IMR-90 (cell line): ENCODE data around the gene CAMTA2. TPM values are rescaled to one million over a fixed set of nuclear protein-coding genes. Genes with fewer than 3 reads are reported as not detected.
A peak's percentile ranks its signal among the peaks of the same experiment; 100 is the strongest.

Experiments used
- ATAC-seq: fragments of 200-7000 bp; cut with Tn5 transposase; 2 replicates; pipeline ENCODE4 v1.9.1; 2020; ENCODE audit warnings: low read depth, mild to moderate bottlenecking, moderate library complexity
- BruUV-seq: library from RNA; stranded (reverse); fragments of 400-500 nt; replicated peaks from 2 replicates; lab custom pipeline; 2021; lab: Mats Ljungman, UMichigan
- CTCF ChIA-PET: fragments of 300-600 bp; formaldehyde crosslinking; extraction: SDS; loops from one replicate; lab custom pipeline; 2021; ENCODE audit warnings: antibody characterized with exemption; lab: Yijun Ruan, JAX
- POLR2A ChIA-PET: fragments of 300-600 bp; sonication (Branson Sonifier 250); formaldehyde crosslinking; loops from one replicate; lab custom pipeline; 2022; ENCODE audit warnings: antibody characterized with exemption; ENCODE audit not compliant: unreplicated experiment; lab: Charles Lee
- DNase-seq: peaks from one replicate; pipeline ENCODE4 v3.0.0; 2013
- H2AFZ ChIP-seq: replicated peaks from 2 replicates; pipeline ENCODE3; 2013; ENCODE audit warnings: low read length, mild to moderate bottlenecking; ENCODE audit not compliant: poor library complexity
- H2AK5ac ChIP-seq: 2 replicates; pipeline ENCODE4 v1.6.1; 2013; ENCODE audit warnings: low read depth, low read length, inconsistent platforms
- H2AK9ac ChIP-seq: replicated peaks from 2 replicates; pipeline ENCODE3; 2013; ENCODE audit warnings: mild to moderate bottlenecking, low read depth, low read length, moderate library complexity; ENCODE audit not compliant: poor library complexity
- H2BK120ac ChIP-seq: 2 replicates; pipeline ENCODE4 v1.6.1; 2013; ENCODE audit warnings: low read depth, low read length, inconsistent platforms
- H2BK15ac ChIP-seq: 3 replicates; pipeline ENCODE4 v1.6.1; 2013; ENCODE audit warnings: low read depth, low read length, inconsistent platforms
- H2BK20ac ChIP-seq: 2 replicates; pipeline ENCODE4 v1.6.1; 2013; ENCODE audit warnings: low read depth, mild to moderate bottlenecking, inconsistent platforms, low read length, moderate library complexity
- H2BK5ac ChIP-seq: 2 replicates; pipeline ENCODE4 v1.6.1; 2013; ENCODE audit warnings: mild to moderate bottlenecking, low read depth, low read length, inconsistent platforms; ENCODE audit not compliant: poor library complexity, severe bottlenecking
- H3K14ac ChIP-seq: replicated peaks from 2 replicates; pipeline ENCODE4 v1.6.1; 2013; ENCODE audit warnings: low read depth, low read length, inconsistent platforms
- H3K18ac ChIP-seq: 2 replicates; pipeline ENCODE4 v1.6.1; 2013; ENCODE audit warnings: low read depth, low read length, control low read depth
- H3K23ac ChIP-seq: 2 replicates; pipeline ENCODE4 v1.6.1; 2013; ENCODE audit warnings: low read depth, low read length, inconsistent platforms
- H3K27ac ChIP-seq: 2 replicates; pipeline ENCODE4 v1.5.1; 2013; ENCODE audit warnings: mild to moderate bottlenecking, control low read depth, low read length; ENCODE audit not compliant: insufficient read depth
- H3K27me3 ChIP-seq: 2 replicates; pipeline ENCODE4 v1.6.1; 2013; ENCODE audit warnings: low read length; ENCODE audit not compliant: control insufficient read depth, insufficient read depth
- H3K36me3 ChIP-seq: 2 replicates; pipeline ENCODE4 v1.6.1; 2013; ENCODE audit warnings: low read length, mixed read lengths; ENCODE audit not compliant: control insufficient read depth, insufficient read depth
- H3K4ac ChIP-seq: 2 replicates; pipeline ENCODE4 v1.6.1; 2013; ENCODE audit warnings: low read depth, low read length, inconsistent platforms
- H3K4me1 ChIP-seq: 2 replicates; pipeline ENCODE4 v1.6.1; 2013; ENCODE audit warnings: low read length, mixed read lengths; ENCODE audit not compliant: control insufficient read depth, insufficient read depth
- H3K4me2 ChIP-seq: 2 replicates; pipeline ENCODE4 v1.6.1; 2013; ENCODE audit warnings: low read depth, mild to moderate bottlenecking, control low read depth, low read length, moderate library complexity
- H3K4me3 ChIP-seq: 2 replicates; pipeline ENCODE4 v1.5.1; 2013; ENCODE audit warnings: low read depth, mild to moderate bottlenecking, control low read depth, low read length, moderate library complexity; ENCODE audit not compliant: insufficient read depth
- H3K56ac ChIP-seq: 2 replicates; pipeline ENCODE4 v1.6.1; 2013; ENCODE audit warnings: low read length, inconsistent platforms; ENCODE audit not compliant: insufficient read depth; ENCODE audit errors: extremely low read depth
- H3K79me1 ChIP-seq, 2 experiments: 2 replicates each; pipeline ENCODE4 v1.6.1; 2013; ENCODE audit warnings: low read length in 2 of 2, inconsistent platforms in 1 of 2, low read depth in 1 of 2
- H3K9ac ChIP-seq: 2 replicates; pipeline ENCODE4 v1.6.1; 2013; ENCODE audit warnings: low read depth, low read length, control low read depth
- H3K9me1 ChIP-seq: 2 replicates; pipeline ENCODE4 v1.6.1; 2013; ENCODE audit warnings: low read length, inconsistent platforms; ENCODE audit not compliant: insufficient read depth
- H3K9me3 ChIP-seq: 2 replicates; pipeline ENCODE4 v1.6.1; 2013; ENCODE audit warnings: low read length; ENCODE audit not compliant: control insufficient read depth, insufficient read depth
- H4K20me1 ChIP-seq: 2 replicates; pipeline ENCODE4 v1.6.1; 2013; ENCODE audit warnings: low read length, inconsistent platforms; ENCODE audit not compliant: insufficient read depth
- H4K5ac ChIP-seq: 2 replicates; pipeline ENCODE4 v1.6.1; 2013; ENCODE audit warnings: mild to moderate bottlenecking, low read depth, low read length, control low read depth
- H4K8ac ChIP-seq, 2 experiments: 2 replicates each; pipeline ENCODE4 v1.6.1; 2013; ENCODE audit warnings: low read depth in 2 of 2, low read length in 2 of 2, control low read depth in 1 of 2, inconsistent platforms in 1 of 2
- H4K91ac ChIP-seq: 2 replicates; pipeline ENCODE4 v1.6.1; 2013; ENCODE audit warnings: low read depth, low read length, inconsistent platforms; ENCODE audit not compliant: insufficient read depth
- BHLHE40 ChIP-seq: fragments of 150-350 bp; IDR thresholded peaks from 2 replicates; pipeline ENCODE4 v1.6.1; 2016; ENCODE audit warnings: mild to moderate bottlenecking, low read depth, low read length
- NFE2L2 ChIP-seq: fragments of 150-350 bp; IDR thresholded peaks from 2 replicates; pipeline ENCODE4 v1.6.1; 2016; ENCODE audit warnings: low read depth, mild to moderate bottlenecking, low read length
- WGBS, 2 experiments: methylation state at CpG; one replicate each; pipeline versions ENCODE4 v1.1.5 to v1.1.7; 2013; ENCODE audit warnings: missing lambda C conversion rate in 2 of 2; ENCODE audit not compliant: insufficient read length in 1 of 2; ENCODE audit errors: extremely low coverage in 2 of 2; 5-methylcytosine and 5-hydroxymethylcytosine counted together
- dilution Hi-C: fragments of 300-500 bp; cut with HindIII; formaldehyde crosslinking; loops from one replicate; pipeline ENCODE4 v1.14.3; 2018; ENCODE audit warnings: low sequenced_read_pairs; ENCODE audit not compliant: unreplicated experiment
- in situ Hi-C: fragments of 300-500 bp; cut with MboI; formaldehyde crosslinking; loops from 3 replicates; pipeline ENCODE4 v1.14.3; 2019; ENCODE audit warnings: low sequenced_read_pairs, inconsistent platforms, mixed read lengths
- intact Hi-C: fragments of 100-400 bp; cut with micrococcal nuclease; formaldehyde crosslinking; loops from 2 replicates; pipeline ENCODE4 v1.10.0; 2022
- microRNA-seq, 2 experiments: library from miRNA; stranded (forward) in 1 of 2; unstranded in 1 of 2; fragments of 10-50 nt in 1 of 2; fragments of <30 nt in 1 of 2; gene quantifications in 1 of 2; microRNA quantifications in 1 of 2; one replicate each; pipeline versions ENCODE3 to v1.1.0; 2013 to 2020; ENCODE audit not compliant: insufficient read depth in 1 of 2, insufficient read length in 1 of 2, unreplicated experiment in 1 of 2
- polyA plus RNA-seq, 3 experiments: library from polyadenylated mRNA; depleted of rRNA; stranded (reverse); fragments of >200 nt; gene quantifications; 2 replicates each; pipeline ENCODE4 v1.2.3, GENCODE V29; 2012; ENCODE audit warnings: low replicate concordance in 1 of 3
- small RNA-seq, 5 experiments: library from RNA; depleted of rRNA; stranded (forward); fragments of <200 nt; gene quantifications; one replicate each; pipeline ENCODE3, GENCODE V24; 2012
- total RNA-seq: library from RNA; depleted of rRNA; stranded (reverse); fragments of >200 nt; gene quantifications from 2 replicates; pipeline ENCODE4 v1.2.3, GENCODE V29; 2012; rRNA removed

CAMTA2 gene
- total and polyA plus RNA-seq, 2 of the 4 experiments (the other 2 are of a cell fraction) = 1.4 to 54.7 TPM

DNA sequence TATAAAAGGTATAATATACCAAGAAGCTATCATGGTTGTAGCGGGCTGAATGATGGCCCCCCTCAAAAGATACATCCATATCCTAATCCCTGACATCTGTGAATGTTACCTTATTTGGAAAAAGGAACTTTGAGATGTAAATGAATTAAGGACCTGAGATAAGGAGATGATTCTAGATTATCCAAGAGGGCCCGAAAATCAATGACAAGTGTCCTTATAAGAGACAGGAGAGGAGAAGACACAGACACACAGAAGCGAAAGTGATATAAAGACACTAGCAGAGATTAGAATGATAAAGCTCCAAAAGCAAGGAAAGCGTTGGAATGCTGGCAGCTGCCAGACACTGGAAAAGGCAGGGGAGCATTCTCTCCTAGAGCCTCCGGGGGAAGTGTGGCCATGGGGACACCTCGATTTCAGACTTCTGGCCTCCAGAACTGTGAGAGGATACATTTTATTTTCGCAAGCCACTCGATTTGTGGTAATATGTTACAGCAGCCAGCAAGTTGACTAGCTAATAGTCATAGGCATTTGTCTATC is 67.9 kb downstream of the CAMTA2 start:
- H3K36me3 ChIP-seq = no peaks in the 10 kb centered on the region
- no peak overlapping the region for H2BK15ac ChIP-seq
- no peak overlapping the region for H3K27ac ChIP-seq
- ChIA-PET POLR2A (interaction anchor here (1.0 kb wide), 1 partner anchor 11 kb away, joined by 3 read pairs; no protein-coding TSS in a partner anchor), CTCF (interaction anchor here (0.9 to 1.9 kb wide), 2 partner anchors 10 to 106 kb away, joined by 3 to 15 read pairs; no protein-coding TSS in a partner anchor)
- 0 out of 2 replicates have a peak, but pooled peaks cover 2% of the 10 kb centered on the region for H3K4me1 ChIP-seq
- dilution Hi-C loops = no loop called here
- H3K4ac ChIP-seq = no peak overlapping the region
- H2BK20ac ChIP-seq = no peak overlapping the region
- no peak overlapping the region for H4K91ac ChIP-seq
- H3K4me3 ChIP-seq = no peak overlapping the region
- H3K9me3 ChIP-seq = no peaks in the 10 kb centered on the region
- intact Hi-C loops = no loop called here
- WGBS, 2 experiments = 86% methylated on average over 1 of the region's 8 CpGs; no CpG with 5 or more reads in 1 of the 2 experiments
- H3K56ac ChIP-seq = no peak overlapping the region
- no peak overlapping the region for H3K14ac ChIP-seq
- no peak overlapping the region for H2BK120ac ChIP-seq
- no peak for DNase-seq
- H4K20me1 ChIP-seq = no peaks in the 10 kb centered on the region
- H3K79me1 ChIP-seq = no peaks in the 10 kb centered on the region
- in situ Hi-C loops = loop anchor here (10.0 kb wide), 1 partner anchor 135 kb away; no protein-coding TSS in a partner anchor
- no peak overlapping the region for H3K9ac ChIP-seq
- no peaks in the 10 kb centered on the region for H3K9me1 ChIP-seq
- H2AFZ ChIP-seq = peak overlapping the region; percentile 63
- H2AK5ac ChIP-seq = no peak overlapping the region
- peak; percentile 54 for ATAC-seq
- H2AK9ac ChIP-seq = no peak overlapping the region
- no peak overlapping the region for H2BK5ac ChIP-seq
- no peak overlapping the region for H4K8ac ChIP-seq
- TF ChIP-seq BHLHE40 = no peak
- TF ChIP-seq NFE2L2 = no peak
- no peak overlapping the region for H4K5ac ChIP-seq
- H3K27me3 ChIP-seq = no peaks in the 10 kb centered on the region
- H3K4me2 ChIP-seq = no peak overlapping the region
- no peak overlapping the region for H3K18ac ChIP-seq
- BruUV-seq = no TSS peak
- H3K23ac ChIP-seq = no peak overlapping the region

Small RNA genes lying within 50 kb of the gene (microRNA-seq; reads per million reads assigned to microRNA genes)
- 0 reads per million in 2 experiments for gene MIR6864
- 0 to 0.37 reads per million in 2 experiments for gene MIR6865

Small RNA genes lying within 50 kb of the gene (small RNA-seq; reads per million reads assigned to genes)
- 0 reads per million in 5 experiments for gene MIR6864
- 0 to 0.46 (median 0) reads per million in 5 experiments for gene MIR6865

Other genes with a start within 250 kb of the CAMTA2 start
- gene ZMYND15, start 247.8 kb downstream of the CAMTA2 start, total RNA-seq = under 0.01 TPM in 1 of 2 replicates, not detected in the other
- gene ZMYND15, start 247.8 kb downstream of the CAMTA2 start, polyA plus RNA-seq (2012; rRNA removed) = 0.07 and 0.14 TPM in 2 replicates
- 0.28 and 0.36 TPM in 2 replicates for gene CXCL16, start 247.7 kb downstream of the CAMTA2 start, total RNA-seq
- gene CXCL16, start 247.7 kb downstream of the CAMTA2 start, polyA plus RNA-seq (2012; rRNA removed) = 1.2 and 1.6 TPM in 2 replicates
- gene TM4SF5, start 215.8 kb downstream of the CAMTA2 start, total RNA-seq = not detected in 2 replicates
- gene TM4SF5, start 215.8 kb downstream of the CAMTA2 start, polyA plus RNA-seq (2012; rRNA removed) = not detected in 2 replicates
- not detected in 2 replicates for gene VMO1, start 201.3 kb downstream of the CAMTA2 start, total RNA-seq
- 0.14 TPM in 1 of 2 replicates, not detected in the other for gene VMO1, start 201.3 kb downstream of the CAMTA2 start, polyA plus RNA-seq (2012; rRNA removed)
- gene GLTPD2, start 198.7 kb downstream of the CAMTA2 start, total RNA-seq = not detected in 2 replicates
- gene GLTPD2, start 198.7 kb downstream of the CAMTA2 start, polyA plus RNA-seq (2012; rRNA removed) = not detected in 2 replicates
- 217 and 244 TPM in 2 replicates for gene PSMB6, start 191.5 kb downstream of the CAMTA2 start, total RNA-seq
- gene PSMB6, start 191.5 kb downstream of the CAMTA2 start, polyA plus RNA-seq (2012; rRNA removed) = 254 and 291 TPM in 2 replicates
- 9.4 and 12.5 TPM in 2 replicates for gene PLD2, start 180.5 kb downstream of the CAMTA2 start, total RNA-seq
- 28.0 and 28.8 TPM in 2 replicates for gene PLD2, start 180.5 kb downstream of the CAMTA2 start, polyA plus RNA-seq (2012; rRNA removed)
- 12.2 and 12.8 TPM in 2 replicates for gene MINK1, start 154.3 kb downstream of the CAMTA2 start, total RNA-seq
- 40.9 and 41.3 TPM in 2 replicates for gene MINK1, start 154.3 kb downstream of the CAMTA2 start, polyA plus RNA-seq (2012; rRNA removed)
- 0.54 and 0.56 TPM in 2 replicates for gene C17orf107, start 88.1 kb downstream of the CAMTA2 start, total RNA-seq
- 0.82 and 1.3 TPM in 2 replicates for gene C17orf107, start 88.1 kb downstream of the CAMTA2 start, polyA plus RNA-seq (2012; rRNA removed)
- under 0.01 TPM in 2 replicates for gene CHRNE, start 84.6 kb downstream of the CAMTA2 start, total RNA-seq
- gene CHRNE, start 84.6 kb downstream of the CAMTA2 start, polyA plus RNA-seq (2012; rRNA removed) = 0.21 and 0.24 TPM in 2 replicates
- not detected in 2 replicates for gene GP1BA, start 55.4 kb downstream of the CAMTA2 start, total RNA-seq
- not detected in 2 replicates for gene GP1BA, start 55.4 kb downstream of the CAMTA2 start, polyA plus RNA-seq (2012; rRNA removed)
- 30.8 and 35.0 TPM in 2 replicates for gene SLC25A11, start 47.6 kb downstream of the CAMTA2 start, total RNA-seq
- 62.2 and 68.2 TPM in 2 replicates for gene SLC25A11, start 47.6 kb downstream of the CAMTA2 start, polyA plus RNA-seq (2012; rRNA removed)
- 13.1 and 13.3 TPM in 2 replicates for gene RNF167, start 47.4 kb downstream of the CAMTA2 start, total RNA-seq
- gene RNF167, start 47.4 kb downstream of the CAMTA2 start, polyA plus RNA-seq (2012; rRNA removed) = 79.5 and 83.6 TPM in 2 replicates
- gene PFN1, start 39.1 kb downstream of the CAMTA2 start, total RNA-seq = 348 and 432 TPM in 2 replicates
- gene PFN1, start 39.1 kb downstream of the CAMTA2 start, polyA plus RNA-seq (2012; rRNA removed) = 1,671 and 2,152 TPM in 2 replicates
- gene ENO3, start 36.6 kb downstream of the CAMTA2 start, total RNA-seq = 1.4 TPM in 2 replicates
- 4.2 and 5.1 TPM in 2 replicates for gene ENO3, start 36.6 kb downstream of the CAMTA2 start, polyA plus RNA-seq (2012; rRNA removed)
- gene SPAG7, start 19.9 kb downstream of the CAMTA2 start, total RNA-seq = 50.2 and 52.2 TPM in 2 replicates
- gene SPAG7, start 19.9 kb downstream of the CAMTA2 start, polyA plus RNA-seq (2012; rRNA removed) = 108 and 115 TPM in 2 replicates
- under 0.01 and 0.18 TPM in 2 replicates for gene INCA1, start 9.8 kb upstream of the CAMTA2 start, total RNA-seq
- gene INCA1, start 9.8 kb upstream of the CAMTA2 start, polyA plus RNA-seq (2012; rRNA removed) = 0.51 and 0.92 TPM in 2 replicates
- 27.4 and 28.6 TPM in 2 replicates for gene KIF1C, start 10.3 kb upstream of the CAMTA2 start, total RNA-seq
- 28.7 and 31.6 TPM in 2 replicates for gene KIF1C, start 10.3 kb upstream of the CAMTA2 start, polyA plus RNA-seq (2012; rRNA removed)
- not detected in 2 replicates for gene SLC52A1, start 47.8 kb upstream of the CAMTA2 start, total RNA-seq
- gene SLC52A1, start 47.8 kb upstream of the CAMTA2 start, polyA plus RNA-seq (2012; rRNA removed) = not detected in 2 replicates
- gene ZFP3, start 90.8 kb upstream of the CAMTA2 start, total RNA-seq = 0.54 and 0.83 TPM in 2 replicates
- 0.60 and 0.75 TPM in 2 replicates for gene ZFP3, start 90.8 kb upstream of the CAMTA2 start, polyA plus RNA-seq (2012; rRNA removed)
- gene ZNF232, start 124.2 kb upstream of the CAMTA2 start, total RNA-seq = 6.4 and 6.5 TPM in 2 replicates
- gene ZNF232, start 124.2 kb upstream of the CAMTA2 start, polyA plus RNA-seq (2012; rRNA removed) = 3.2 and 4.0 TPM in 2 replicates
- not detected in 2 replicates for gene USP6, start 128.4 kb upstream of the CAMTA2 start, total RNA-seq
- gene USP6, start 128.4 kb upstream of the CAMTA2 start, polyA plus RNA-seq (2012; rRNA removed) = 0.01 and 0.02 TPM in 2 replicates
- gene ZNF594, start 204.2 kb upstream of the CAMTA2 start, total RNA-seq = 7.2 and 8.1 TPM in 2 replicates
- 2.0 and 2.5 TPM in 2 replicates for gene ZNF594, start 204.2 kb upstream of the CAMTA2 start, polyA plus RNA-seq (2012; rRNA removed)
- gene SCIMP, start 247.2 kb upstream of the CAMTA2 start, total RNA-seq = not detected in 2 replicates
- not detected in 2 replicates for gene SCIMP, start 247.2 kb upstream of the CAMTA2 start, polyA plus RNA-seq (2012; rRNA removed)